Uterus (tissue), 2 donors: ENCODE data around the gene ZNF814.
"Not testable (repeated sequence)": the region's sequence is repeated elsewhere in the genome, so short reads cannot be mapped to it uniquely, and the experiment has no call there.

Experiments used
- POLR2A ChIP-seq, 2 donors: fragments of 450-650 bp; IDR thresholded peaks; one replicate each; pipeline ENCODE4 v1.6.1; 2016; ENCODE audit warnings: antibody characterized with exemption in 2 of 2, mild to moderate bottlenecking in 1 of 2, moderate library complexity in 1 of 2
- TF ChIP-seq, protein P1 (sequence below), 4 experiments: fragments of 200-600 bp in 2 of 4; fragments of 450-650 bp in 2 of 4; sonication (generic) in 2 of 4; IDR thresholded peaks; one replicate each; pipeline ENCODE4 v1.5.1; 2016 to 2019; ENCODE audit warnings: antibody characterized with exemption in 4 of 4, mild to moderate bottlenecking in 2 of 4, moderate library complexity in 1 of 4

DNA sequence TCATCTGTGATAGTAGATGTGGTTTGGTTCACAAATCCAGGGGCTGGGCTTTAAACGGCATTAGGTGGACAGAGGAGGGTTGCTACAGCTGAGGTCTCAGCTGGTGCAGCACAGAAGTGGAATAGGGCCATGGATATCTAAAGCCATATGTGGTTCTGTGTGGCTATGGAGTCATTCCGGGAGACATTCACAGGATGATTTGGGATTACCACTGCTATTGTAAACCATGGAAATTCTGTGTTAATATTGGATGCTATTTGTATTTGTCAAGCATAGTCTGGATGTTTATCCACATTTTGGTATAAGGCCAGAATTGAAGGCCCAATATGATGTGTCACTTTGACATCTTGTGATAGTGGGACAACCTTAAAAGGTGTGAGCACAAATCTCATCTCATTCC, 65.7 kb downstream of the ZNF814 start:
- TF ChIP-seq, protein P1, sequence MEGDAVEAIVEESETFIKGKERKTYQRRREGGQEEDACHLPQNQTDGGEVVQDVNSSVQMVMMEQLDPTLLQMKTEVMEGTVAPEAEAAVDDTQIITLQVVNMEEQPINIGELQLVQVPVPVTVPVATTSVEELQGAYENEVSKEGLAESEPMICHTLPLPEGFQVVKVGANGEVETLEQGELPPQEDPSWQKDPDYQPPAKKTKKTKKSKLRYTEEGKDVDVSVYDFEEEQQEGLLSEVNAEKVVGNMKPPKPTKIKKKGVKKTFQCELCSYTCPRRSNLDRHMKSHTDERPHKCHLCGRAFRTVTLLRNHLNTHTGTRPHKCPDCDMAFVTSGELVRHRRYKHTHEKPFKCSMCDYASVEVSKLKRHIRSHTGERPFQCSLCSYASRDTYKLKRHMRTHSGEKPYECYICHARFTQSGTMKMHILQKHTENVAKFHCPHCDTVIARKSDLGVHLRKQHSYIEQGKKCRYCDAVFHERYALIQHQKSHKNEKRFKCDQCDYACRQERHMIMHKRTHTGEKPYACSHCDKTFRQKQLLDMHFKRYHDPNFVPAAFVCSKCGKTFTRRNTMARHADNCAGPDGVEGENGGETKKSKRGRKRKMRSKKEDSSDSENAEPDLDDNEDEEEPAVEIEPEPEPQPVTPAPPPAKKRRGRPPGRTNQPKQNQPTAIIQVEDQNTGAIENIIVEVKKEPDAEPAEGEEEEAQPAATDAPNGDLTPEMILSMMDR (IDR thresholded peaks at IDR 0.05) = not testable (repeated sequence)
- not testable (repeated sequence) for TF ChIP-seq POLR2A (IDR thresholded peaks at IDR 0.05)
